NCI-H2171 treated with DMSO at 0.1 percent for 48 hours (cell line): ENCODE data around the gene LDB2.

Experiments
- DNase-seq: peaks from one replicate; lab custom pipeline; 2025; lab: John Stamatoyannopoulos, UW

Gene LDB2

DNA sequence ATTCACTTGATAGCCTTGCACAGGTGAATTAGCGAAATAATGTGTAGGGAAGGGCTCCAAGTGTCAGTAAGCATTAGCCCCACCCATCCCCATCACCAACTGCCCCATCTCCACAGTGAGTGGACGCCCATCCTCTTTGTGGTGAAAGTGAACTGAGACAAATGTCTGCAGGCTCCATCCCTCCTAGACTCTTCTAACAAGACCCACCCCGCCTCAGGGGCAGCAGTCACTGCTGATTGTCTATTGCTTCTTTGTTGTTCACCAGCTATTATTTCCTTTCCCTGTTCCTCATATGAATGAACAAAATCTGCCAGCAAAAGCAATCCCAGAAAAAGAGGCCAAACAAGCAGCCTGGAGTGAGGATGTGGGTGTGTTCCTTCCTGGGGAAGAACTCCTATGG lies 96.4 kb downstream of the LDB2 start:
- no peak for DNase-seq

DNA sequence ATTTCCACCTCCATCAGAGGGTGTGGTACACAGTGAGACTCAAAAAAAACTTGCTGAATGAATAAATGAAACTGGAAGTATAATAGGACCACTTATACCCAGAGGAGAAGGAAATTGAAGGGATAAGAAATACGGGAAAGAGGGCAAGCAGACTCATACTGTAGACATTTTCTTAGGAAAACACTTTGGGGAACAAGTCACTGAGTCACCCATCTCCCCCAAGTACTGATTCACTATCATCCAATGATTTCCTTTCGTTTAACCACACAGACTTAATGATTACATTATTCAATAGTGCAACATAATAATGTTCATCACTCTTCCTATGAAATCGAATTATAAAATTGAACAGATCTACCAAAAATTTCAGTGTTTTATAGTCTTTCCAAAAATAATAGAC lies 97.1 kb downstream of the LDB2 start:
- DNase-seq, result no peak

DNA sequence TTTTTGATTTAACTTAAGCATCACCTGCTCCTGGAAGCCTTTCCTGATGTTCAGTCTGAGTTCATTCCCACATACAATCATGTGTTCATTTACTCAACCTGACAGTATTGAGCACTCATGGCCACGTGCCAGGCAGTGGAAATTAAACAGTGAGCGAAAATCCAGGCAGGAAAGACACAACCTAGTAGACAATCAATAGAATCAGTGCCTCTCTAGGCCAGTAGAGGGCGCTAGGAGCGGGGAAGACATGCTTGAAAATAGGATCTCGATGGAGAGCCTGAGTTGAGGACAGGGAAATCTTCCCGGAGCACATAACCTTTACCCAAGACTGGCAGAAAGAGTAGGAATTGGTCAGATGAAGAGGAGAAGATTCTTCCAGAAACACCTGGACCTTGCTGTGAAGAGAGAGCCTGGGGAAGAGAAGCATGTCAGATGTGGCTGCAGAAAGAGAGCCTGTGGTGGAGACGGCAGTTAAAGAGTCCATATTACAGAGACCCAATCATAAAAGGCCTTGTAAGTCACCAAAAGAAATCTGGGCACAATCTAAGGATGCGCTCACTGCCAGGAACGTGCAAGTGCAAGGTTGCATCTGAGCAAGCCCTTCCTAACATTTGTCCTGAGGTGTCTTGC lies 103.5 kb downstream of the LDB2 start:
- no peak for DNase-seq

DNA sequence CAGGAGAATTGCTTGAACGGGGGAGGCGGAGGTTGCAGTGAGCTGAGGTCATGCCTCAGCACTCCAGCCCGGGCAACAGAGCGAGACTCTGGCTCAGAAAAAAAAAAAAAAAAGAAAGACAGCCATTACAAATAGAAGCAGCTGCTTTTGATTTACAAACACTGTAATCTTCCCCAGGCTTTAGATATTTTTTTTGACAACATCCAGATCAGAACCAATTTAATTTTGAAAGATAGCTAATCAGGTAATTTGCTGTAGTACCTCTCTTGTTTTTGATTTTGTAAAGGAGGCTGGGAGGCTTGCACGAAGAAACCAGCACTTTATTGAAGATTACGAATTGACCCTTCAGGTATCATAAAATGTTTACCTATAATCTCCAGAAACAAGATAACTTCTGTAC lies 107.0 kb downstream of the LDB2 start:
- DNase-seq, result no peak

DNA sequence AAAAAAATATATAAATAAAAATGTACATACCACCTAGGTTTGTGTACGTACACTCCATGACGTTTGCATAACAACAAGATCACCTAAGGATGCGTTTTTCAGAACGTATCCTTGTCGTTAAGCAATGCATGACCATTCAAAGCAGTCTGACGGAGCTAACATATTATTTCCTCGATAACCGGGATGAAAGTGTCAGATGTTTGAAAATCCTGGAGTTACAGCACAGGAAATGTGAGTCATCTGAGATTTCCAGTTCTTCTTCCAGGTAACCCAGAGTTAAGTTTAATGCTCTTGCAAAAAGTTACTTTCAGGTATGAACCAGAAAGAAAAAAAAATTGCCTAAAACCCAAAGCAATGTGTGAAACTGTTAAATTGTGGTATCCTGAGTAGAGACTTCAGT lies 107.9 kb downstream of the LDB2 start:
- no peak for DNase-seq

DNA sequence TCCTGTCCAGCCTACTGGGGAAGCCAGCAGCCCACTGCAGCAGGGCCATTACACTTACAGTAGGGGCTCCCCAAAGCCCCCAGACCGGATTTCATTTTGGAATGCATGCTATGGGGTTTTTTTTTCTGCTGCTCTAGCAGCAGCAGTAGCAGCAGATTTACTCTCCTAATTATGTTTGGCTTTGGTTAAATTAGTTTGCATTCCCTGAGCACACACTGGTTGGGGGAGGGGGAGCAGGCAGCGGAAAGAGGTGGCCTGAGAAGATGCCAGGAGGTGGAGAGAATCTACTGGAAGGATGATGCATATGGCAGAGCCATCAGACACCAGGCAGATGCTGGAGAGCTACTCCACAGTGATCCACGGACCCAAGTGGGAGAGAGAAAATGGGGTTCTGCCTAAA lies 109.6 kb downstream of the LDB2 start:
- no peak for DNase-seq

DNA sequence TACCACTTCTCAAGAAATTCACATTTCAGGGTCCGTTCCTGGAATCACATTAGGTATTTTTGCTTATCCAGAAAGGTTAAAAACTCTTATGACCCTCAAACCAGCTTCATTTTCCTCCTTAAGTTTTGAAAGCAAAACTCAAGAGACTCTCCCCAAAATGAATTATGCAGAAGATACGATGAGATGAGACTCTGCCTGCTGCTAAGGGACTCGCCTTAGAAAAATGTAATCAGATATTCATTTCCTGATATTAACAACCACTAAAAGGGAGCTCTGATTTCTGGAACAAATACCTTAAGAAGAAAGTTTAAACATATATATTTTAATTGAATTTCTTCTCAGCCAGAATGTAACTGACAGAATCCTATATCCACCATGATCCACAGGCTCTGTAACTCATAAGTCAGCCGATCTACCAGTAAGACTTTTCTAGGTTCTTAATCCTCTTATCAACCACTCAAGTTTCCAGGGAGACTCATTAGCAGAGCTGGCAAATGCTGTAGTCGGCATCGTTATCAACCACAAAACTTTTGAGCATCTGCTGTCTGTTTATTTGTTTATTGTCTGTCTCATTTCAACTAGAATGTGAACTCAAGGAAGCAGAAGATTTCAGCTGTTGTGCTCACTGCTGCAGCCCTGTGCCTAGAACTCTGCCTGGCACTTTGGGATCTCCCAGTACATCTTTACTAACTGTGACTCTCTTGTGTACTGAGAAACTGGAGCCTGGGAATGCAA lies 112.5 kb downstream of the LDB2 start:
- DNase-seq, result no peak

DNA sequence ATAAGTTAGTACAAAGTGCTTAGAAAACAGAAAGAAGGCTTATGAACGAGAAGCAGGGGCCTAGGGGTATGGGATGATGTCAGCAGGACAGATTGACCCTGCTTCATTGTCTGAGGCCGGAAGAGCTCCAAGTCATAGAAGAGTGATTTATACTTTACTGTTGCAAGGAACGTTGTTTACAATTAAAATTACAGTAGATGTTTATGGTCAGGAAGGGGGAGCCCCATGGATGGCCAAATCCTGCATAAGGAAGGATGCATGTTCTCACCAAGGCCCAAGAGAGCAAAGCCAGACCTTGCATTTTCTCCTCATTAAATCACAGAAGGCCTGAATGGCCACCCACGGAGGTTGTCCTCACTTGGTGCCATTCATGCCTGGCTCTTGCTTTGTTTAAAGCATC lies 115.3 kb downstream of the LDB2 start:
- DNase-seq, result no peak

DNA sequence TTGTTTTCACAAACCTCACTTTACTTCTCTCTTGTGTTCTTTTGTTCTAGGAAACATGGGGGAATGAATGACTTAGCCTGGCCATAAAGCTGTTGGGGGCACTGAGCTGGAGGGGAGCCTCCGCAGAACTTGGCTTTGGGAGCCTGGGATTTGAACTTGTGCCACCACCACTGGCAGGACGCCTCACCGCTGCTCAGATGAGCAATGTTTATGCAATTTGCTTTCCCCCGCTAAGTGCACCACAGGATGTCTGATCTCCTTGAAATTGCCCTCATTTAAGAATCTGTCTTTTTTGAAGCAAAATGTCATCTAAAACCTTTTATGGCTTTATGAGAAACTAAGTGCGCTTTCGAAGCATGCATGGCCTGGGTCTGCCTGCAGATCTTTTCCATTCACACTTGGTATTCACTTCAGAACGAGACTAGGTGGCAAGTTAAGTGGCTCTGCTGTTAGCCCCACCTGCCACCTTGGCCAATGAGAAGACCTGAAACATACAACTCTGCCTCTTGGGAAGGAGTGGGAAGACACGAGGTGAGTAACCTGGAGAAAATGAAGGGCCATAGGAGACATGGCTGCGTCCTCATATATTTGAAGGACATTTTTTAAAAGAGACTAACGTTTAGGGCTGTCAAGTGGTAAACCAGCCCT lies 119.3 kb downstream of the LDB2 start:
- DNase-seq, result no peak

DNA sequence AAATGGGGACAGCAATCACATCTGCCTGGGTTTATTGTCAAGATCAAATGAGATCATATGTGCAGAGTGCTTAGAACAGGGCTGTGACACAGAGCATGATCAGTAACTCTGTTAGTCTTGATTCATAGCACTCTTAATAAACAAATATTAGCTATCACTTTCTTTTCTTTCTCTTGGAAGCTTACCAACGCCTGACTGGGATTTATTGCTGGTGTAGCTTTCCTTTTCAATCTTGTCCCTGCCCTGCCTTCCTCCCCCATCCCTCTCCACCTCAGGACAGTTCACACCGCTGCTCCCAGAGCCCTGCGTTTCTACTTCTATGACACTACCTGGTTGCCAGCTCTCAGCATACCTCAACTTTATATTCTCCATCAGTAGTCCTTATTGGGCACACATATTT lies 120.7 kb downstream of the LDB2 start:
- DNase-seq, result no peak

DNA sequence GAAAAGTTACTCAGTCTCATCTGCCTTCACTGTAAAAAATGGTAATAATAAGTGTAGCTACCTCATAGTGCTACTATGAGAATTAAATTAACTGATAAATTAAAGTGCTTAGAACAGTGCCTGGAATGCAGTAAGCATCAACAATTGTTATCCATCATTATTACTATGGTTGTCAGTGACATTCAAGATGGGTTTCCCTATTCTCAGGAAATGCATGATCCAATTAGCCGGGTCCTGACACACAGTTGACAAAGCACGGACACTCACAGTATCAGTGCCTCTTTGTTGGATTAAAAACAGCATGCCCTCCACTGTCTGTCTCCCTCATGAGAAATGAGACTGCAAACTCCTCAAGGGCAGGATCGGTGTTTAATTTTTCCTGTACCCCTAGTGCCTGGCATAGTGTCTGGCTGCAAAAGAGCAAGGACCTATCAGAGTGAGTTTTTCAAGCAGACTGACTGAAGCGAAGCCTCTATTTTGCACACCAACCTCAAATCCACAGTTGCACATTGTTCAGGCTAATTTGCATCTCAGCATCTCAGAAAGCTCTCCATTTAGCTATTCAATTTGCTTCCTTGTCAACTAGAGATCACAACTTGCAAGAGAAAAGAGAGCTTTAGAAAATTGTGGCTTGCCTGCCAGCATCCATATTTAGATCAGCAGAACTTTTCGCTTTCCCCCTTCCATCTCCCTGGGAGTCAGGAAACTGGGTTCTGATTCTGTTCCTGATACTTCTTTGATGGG lies 122.9 kb downstream of the LDB2 start:
- DNase-seq, result no peak

DNA sequence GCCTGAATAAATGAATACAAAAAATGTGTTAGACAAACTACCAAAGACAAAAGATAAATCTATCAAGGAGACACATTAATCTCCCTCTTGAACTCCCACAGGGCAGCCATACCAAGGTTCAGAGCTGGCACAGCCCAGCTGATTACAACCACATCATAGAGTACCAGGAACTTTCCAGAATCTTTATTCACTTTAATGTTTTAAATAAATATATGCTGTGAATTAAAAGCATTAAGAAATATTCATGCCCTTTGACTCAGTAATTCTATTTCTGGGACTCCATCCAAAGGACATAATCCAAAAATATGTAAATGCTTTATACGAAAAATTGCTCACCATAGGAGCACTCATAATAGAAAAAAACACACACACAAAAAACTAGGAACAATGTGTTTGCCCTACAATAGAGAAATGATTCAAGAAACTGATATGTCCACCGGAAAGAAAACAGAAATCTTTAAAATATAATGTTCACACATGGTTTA lies 126.0 kb downstream of the LDB2 start:
- DNase-seq, result no peak

DNA sequence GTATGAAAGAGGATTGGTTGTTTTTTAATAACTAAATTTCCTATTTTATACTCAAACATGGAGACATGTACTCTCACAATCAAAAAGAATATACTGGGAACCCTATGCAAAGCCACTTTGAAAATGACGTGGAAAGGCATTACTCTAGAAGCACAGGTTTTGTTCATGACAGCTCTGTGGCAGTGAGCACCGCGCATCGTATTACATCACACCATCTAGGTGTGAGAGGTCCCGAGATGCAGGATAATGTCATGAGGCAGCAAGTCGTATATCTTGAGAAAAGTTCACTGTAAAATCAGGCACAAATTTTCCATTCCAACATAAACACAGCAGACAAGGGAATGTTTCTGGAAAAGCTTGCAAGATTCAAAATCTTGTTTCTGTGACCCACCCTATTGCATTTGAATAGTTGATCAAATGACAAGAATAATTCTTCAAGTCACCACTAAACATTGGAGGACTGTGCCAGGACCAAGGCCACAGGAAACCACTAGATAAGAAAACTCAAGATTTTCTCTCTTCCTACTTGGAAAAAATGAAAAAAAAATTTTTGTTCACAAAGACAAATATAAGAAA lies 127.6 kb downstream of the LDB2 start:
- no peak for DNase-seq

DNA sequence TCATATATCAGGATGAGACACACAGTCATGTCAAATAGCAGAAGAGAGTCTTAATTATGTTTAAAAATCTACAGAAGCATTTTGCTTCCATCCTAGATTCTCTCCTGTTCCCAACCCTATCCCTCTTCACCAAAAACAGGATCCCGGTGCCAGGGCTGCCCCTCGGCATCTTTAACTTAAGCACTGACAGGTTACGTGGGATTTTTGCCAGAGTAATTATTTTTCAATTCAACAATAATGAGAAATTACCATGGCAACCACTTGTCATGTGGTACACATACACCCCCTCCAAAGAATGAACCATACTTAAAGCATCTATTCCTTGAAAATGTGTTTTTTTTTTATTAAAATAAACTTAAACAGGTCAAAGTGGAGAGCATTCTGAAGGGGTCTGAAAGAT lies 130.6 kb downstream of the LDB2 start:
- no peak for DNase-seq

DNA sequence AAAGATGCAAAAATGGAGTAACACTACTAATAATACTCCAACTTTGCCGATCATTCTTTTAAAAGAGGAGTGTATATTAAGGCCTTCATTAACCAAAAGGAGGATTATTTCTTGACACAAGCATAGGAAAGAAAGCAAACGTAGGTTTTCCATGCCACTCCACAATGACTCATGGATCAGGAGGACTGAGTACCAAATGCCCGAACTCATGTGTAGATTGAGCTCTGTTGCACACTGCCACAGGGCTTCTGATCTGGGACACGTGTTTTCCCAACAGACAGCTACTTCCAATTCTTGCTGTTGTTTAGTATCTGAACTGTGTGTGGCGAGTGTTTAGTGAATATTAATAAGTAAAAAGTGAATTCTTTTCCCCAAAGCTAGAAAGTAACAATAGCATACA lies 131.2 kb downstream of the LDB2 start:
- no peak for DNase-seq

DNA sequence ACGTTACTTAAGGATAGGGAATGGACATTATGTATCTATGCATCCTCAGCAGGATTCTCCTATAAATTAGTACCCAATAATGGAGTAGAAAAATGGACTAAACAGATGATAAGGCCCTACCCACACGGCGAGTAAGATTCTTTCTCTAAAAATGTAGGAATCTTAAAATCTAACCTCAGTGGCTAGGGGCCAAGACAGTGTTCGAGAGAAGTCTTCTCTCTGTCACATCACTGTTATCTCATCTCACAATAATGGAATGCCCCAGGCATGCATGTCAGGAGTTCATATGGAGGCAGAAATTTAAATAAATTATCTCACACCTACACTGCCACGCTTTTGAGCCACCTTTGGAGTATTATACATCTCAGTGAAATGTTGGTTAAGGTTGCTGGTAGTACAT lies 132.9 kb downstream of the LDB2 start:
- no peak for DNase-seq

DNA sequence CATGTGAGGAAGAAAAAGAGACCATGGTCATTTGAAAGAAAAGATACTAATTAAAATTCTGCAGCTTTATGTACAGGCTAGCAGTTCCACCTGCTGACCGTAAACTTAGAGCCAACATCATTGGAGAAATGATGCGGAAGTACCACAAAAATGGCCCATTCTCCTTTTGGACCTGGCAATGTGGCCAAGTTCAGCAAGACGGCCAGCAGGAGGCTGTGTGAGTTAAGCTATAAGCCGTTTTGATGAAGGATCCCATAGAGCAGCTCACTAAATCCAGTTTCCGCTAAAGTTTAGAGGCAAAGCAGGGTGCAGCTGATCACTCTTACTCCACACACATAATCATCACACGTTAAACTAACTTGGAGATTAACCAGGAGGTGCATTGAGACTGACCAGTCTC lies 133.8 kb downstream of the LDB2 start:
- no peak for DNase-seq

DNA sequence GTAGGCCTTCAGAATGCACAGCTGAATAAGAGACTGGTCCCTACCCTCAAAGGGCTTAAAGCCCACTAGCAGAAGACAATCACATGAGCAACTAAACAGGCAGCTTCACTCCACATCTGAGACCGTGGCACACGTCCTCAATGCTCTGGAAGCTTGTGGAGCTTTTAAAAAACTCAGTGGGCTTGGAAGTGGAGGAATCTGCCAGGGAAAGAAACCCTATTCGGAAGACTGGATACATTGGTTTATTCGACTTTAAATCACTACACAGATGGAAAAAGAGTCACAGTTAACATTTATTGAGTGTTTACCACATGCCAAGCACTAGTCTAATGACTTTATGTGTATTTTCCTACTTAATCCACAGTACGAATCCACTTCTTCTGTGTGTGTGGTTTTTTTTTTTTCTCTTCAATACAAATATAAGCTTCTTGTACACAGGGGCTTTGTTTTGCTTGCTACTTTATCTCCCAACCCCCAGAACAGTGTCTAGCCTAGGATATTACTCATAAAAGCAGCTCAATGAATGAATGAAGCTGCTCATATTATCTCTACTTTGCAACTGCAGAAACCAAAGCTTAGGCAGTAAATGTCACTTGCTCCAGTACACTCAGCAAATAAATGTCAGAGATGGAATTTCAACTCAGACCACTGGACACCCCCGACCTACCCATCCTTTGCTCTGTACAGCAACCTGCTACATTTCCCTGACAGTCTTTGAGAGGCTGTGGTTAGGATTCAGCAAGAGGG lies 137.7 kb downstream of the LDB2 start:
- no peak for DNase-seq

DNA sequence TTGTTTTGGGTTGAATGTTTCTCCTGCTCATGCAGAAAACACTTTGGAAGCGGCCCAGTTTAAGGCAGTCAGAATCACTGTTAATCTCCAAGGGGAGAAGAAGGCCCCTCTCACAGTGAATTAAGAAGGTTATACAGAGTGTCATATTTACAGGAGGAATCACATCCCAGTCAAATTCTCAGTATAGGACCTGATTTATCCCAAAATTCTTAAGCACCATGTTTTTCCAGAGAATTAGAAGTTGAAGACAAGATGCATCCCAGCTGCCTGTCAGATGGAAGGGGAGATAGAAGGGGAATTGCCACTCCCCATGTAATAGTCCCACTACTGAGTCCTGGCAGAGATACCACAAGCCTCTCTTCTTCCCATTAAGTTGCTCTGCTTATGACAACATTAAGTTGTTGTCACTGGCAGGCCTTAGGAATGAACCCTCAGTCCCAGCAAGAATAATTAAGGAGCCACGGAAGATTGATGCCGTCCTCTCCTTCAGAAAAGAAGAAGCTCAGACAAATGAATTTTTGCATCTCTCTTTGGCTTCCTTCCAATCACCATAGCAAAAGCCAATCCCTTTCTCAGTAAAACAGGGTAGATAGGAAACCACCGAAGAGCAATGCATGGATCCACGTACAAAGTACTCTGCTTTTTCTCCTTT lies 138.4 kb downstream of the LDB2 start:
- no peak for DNase-seq

DNA sequence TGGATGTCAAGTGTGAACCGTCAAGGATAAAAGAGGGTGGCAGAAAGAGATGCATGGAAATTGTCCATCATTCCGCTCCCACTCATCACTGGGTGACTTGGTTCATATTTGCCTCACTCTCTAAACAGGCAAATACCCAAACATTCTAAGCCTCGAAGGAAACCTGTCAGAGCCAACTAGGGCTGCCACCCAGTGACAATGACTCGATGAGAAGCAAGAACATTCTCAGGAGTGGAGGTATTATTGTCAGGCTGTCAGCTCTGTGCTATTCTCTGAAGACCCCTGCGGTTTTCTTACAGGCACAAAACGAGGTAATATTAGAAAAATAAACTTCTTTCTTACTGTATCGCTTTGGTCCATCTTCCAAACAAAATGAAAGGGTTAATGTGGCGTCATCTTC lies 139.6 kb downstream of the LDB2 start:
- DNase-seq, result no peak

DNA sequence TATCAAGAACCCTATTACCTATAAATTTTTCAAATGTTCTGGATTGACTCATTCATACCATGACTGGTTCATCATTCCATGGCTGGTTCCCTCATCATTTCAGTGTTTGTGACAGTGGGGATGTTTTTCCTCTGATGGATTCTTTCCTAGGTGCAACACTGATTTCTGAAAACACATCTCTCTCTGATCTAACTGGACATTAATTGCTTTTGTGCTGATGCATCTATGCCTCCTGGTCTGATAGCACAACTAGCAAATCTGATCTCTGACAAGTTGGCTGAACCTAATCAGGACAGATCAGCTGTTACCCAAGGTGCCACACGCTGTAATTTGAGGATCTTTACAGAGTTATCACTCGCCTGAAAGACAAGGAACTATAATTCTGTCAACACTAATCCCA lies 140.2 kb downstream of the LDB2 start:
- no peak for DNase-seq
